Keratinocyte (primary cell): ENCODE data around the gene TPGS2.

Source experiments
- CTCF ChIP-seq, 3 experiments: IDR thresholded peaks in 1 of 3; conservative IDR thresholded peaks in 1 of 3; optimal IDR thresholded peaks in 1 of 3; 2 replicates in 2 of 3; 3 replicates in 1 of 3; pipeline versions ENCODE3 to v1.5.1; 2011; ENCODE audit warnings: low read length in 3 of 3, mild to moderate bottlenecking in 3 of 3, moderate library complexity in 2 of 3, control low read depth in 1 of 3, inconsistent platforms in 1 of 3; ENCODE audit not compliant: insufficient read depth in 2 of 3; ENCODE audit errors: extremely low read depth in 1 of 3
- EZH2 ChIP-seq: IDR thresholded peaks from one replicate; pipeline ENCODE4 v1.6.1; 2012; ENCODE audit warnings: inconsistent platforms, mild to moderate bottlenecking, low read length, moderate library complexity

GRCh38 chr18:36839835-36840234 is 11.0 kb upstream of the TPGS2 start:
- TF ChIP-seq CTCF (optimal IDR thresholded peaks at IDR 0.05 in 1 of 3, IDR thresholded peaks at IDR 0.05 in 1 of 3, conservative IDR thresholded peaks at IDR 0.05 in 1 of 3; ENCODE audit: extremely low read depth in 1 of 3, insufficient read depth in 2 of 3, low read length in 3 of 3) (no peak), EZH2 (no peak)
